Keratinocyte (primary cell): ENCODE data around the gene HDAC10.

Source experiments
- CTCF ChIP-seq, 3 experiments: IDR thresholded peaks in 1 of 3; conservative IDR thresholded peaks in 1 of 3; optimal IDR thresholded peaks in 1 of 3; 2 replicates in 2 of 3; 3 replicates in 1 of 3; pipeline versions ENCODE3 to v1.5.1; 2011; ENCODE audit warnings: low read length in 3 of 3, mild to moderate bottlenecking in 3 of 3, moderate library complexity in 2 of 3, control low read depth in 1 of 3, inconsistent platforms in 1 of 3; ENCODE audit not compliant: insufficient read depth in 2 of 3; ENCODE audit errors: extremely low read depth in 1 of 3
- EZH2 ChIP-seq: IDR thresholded peaks from one replicate; pipeline ENCODE4 v1.6.1; 2012; ENCODE audit warnings: inconsistent platforms, mild to moderate bottlenecking, low read length, moderate library complexity

GRCh38 chr22:50209893-50210292 lies 41.2 kb downstream of the HDAC10 start:
- peak; percentile 84 to 89 (median 86) for TF ChIP-seq CTCF (optimal IDR thresholded peaks at IDR 0.05 in 1 of 3, IDR thresholded peaks at IDR 0.05 in 1 of 3, conservative IDR thresholded peaks at IDR 0.05 in 1 of 3; ENCODE audit: extremely low read depth in 1 of 3, insufficient read depth in 2 of 3, low read length in 3 of 3)
- TF ChIP-seq EZH2: no peak
